ENCODE results near the gene FNDC3B. TPM values are rescaled to one million over a fixed set of nuclear protein-coding genes. Genes with fewer than 3 reads are reported as not detected.

FNDC3B gene
- total RNA-seq, 1 donor from 2014 or later: 71.3 TPM

DNA sequence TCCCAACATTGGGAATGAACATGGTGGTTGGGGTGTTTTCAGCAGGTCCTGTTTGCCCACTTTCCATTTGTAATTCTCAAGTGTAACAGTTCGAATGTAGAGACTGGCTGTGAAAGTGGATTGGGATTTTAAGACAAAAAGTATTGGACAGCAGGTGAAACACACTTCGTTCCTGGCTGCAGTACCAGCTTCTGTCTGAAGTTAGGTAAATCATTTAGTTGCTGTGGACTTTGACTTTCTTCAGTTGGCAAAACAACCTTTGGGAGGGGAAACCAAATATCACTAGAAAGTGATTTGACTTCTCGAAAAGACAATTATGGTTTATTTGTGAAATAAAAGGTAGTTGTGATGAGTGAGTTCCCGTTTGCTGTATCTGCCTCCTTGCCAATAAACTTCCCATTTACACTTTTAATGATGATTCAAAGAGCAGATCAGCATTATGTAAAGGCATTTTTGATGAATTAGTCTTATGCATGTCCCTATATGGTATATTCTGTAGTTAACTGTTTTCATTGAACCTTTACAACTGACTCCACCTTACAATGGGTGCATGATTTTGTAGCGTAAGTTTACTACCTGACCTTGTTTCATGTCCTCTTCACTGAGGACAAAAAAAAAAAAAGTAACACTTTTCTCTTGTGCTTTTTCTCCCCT is 34.0 kb downstream of the FNDC3B start:
- Histone ChIP-seq H3K27me3 (ENCODE audit: control insufficient read depth, insufficient read depth, low read length) (no peaks in the 10 kb centered on the region), H3K36me3 (ENCODE audit: control insufficient read depth, insufficient read depth, low read length) (no peaks in the 10 kb centered on the region), H3K4me3 (ENCODE audit: low read depth, low read length) (no peak overlapping the region)
- TF ChIP-seq, protein P1, sequence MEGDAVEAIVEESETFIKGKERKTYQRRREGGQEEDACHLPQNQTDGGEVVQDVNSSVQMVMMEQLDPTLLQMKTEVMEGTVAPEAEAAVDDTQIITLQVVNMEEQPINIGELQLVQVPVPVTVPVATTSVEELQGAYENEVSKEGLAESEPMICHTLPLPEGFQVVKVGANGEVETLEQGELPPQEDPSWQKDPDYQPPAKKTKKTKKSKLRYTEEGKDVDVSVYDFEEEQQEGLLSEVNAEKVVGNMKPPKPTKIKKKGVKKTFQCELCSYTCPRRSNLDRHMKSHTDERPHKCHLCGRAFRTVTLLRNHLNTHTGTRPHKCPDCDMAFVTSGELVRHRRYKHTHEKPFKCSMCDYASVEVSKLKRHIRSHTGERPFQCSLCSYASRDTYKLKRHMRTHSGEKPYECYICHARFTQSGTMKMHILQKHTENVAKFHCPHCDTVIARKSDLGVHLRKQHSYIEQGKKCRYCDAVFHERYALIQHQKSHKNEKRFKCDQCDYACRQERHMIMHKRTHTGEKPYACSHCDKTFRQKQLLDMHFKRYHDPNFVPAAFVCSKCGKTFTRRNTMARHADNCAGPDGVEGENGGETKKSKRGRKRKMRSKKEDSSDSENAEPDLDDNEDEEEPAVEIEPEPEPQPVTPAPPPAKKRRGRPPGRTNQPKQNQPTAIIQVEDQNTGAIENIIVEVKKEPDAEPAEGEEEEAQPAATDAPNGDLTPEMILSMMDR (IDR thresholded peaks at IDR 0.05; ENCODE audit: insufficient read depth, low read length, poor library complexity, severe bottlenecking): no peak
- DNase-seq (ENCODE audit: low read depth): no peak

DNA sequence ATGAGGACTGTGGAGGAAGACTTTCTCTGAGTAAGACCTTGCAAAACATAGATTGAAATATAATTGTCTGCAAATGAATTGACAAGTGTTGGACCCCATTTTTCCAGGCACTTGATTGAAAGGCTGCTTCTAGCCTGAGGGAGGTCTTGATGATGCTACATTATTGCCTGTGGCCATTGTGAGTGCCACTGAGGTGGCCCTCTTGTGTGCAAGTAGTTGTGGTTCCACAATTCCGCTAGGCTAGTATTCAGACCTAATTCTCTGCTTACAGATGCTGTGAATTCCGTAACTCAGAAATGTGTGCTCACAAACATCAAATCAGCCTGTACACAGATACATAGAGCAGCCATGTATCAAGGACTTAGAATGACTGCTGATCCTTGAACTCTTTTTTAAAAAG is 34.7 kb downstream of the FNDC3B start:
- no peak overlapping the region for H3K4me3 ChIP-seq (ENCODE audit: low read depth, low read length)
- no peaks in the 10 kb centered on the region for H3K27me3 ChIP-seq (ENCODE audit: control insufficient read depth, insufficient read depth, low read length)
- TF ChIP-seq, protein P1 (IDR thresholded peaks at IDR 0.05; ENCODE audit: insufficient read depth, low read length, poor library complexity, severe bottlenecking): no peak
- no peak for DNase-seq (ENCODE audit: low read depth)
- no peaks in the 10 kb centered on the region for H3K36me3 ChIP-seq (ENCODE audit: control insufficient read depth, insufficient read depth, low read length)

DNA sequence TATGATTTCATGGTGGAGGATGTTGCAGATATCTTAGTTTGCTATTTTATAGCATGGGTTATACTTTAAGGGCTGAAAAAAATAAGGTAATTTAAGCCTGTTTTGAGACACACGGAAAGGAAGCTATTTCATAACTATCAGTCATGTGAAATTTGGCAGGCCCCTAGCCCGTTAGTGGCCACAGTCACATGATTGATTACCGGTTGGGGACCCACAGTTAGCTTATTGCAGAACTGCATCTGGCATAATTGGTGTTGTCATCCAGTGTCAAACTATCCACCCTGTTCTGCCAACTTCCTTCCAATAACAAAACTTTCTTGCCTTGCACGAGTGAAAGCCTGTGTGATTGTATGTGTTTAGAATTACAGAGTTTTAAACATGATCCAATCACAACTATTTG is 35.2 kb downstream of the FNDC3B start:
- TF ChIP-seq, protein P1 (IDR thresholded peaks at IDR 0.05; ENCODE audit: insufficient read depth, low read length, poor library complexity, severe bottlenecking): no peak
- Histone ChIP-seq H3K36me3 (ENCODE audit: control insufficient read depth, insufficient read depth, low read length) (no peaks in the 10 kb centered on the region), H3K4me3 (ENCODE audit: low read depth, low read length) (no peak overlapping the region), H3K27me3 (ENCODE audit: control insufficient read depth, insufficient read depth, low read length) (no peaks in the 10 kb centered on the region)
- DNase-seq (ENCODE audit: low read depth): no peak

DNA sequence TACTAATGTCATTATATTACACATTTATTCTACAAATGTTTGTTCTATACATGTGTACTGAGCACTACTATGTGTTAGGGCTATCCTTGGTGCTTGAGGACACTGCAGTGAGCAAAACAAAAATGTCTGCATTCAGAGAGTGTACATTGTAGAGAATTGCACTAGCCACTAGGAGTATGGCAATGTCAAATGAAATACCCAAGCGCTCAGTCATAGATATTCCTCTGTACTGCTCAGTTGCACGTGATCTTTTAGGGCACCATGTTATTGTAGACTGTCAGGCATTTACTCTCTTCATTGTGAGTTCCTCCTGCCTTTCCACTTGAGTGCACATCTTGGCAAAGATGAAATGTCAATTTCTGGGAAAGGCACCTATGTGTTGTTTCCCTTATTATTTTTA is 36.8 kb downstream of the FNDC3B start:
- no peak for DNase-seq (ENCODE audit: low read depth)
- TF ChIP-seq, protein P1 (IDR thresholded peaks at IDR 0.05; ENCODE audit: insufficient read depth, low read length, poor library complexity, severe bottlenecking): no peak
- no peaks in the 10 kb centered on the region for H3K27me3 ChIP-seq (ENCODE audit: control insufficient read depth, insufficient read depth, low read length)
- H3K4me3 ChIP-seq (ENCODE audit: low read depth, low read length): no peak overlapping the region
- no peaks in the 10 kb centered on the region for H3K36me3 ChIP-seq (ENCODE audit: control insufficient read depth, insufficient read depth, low read length)

DNA sequence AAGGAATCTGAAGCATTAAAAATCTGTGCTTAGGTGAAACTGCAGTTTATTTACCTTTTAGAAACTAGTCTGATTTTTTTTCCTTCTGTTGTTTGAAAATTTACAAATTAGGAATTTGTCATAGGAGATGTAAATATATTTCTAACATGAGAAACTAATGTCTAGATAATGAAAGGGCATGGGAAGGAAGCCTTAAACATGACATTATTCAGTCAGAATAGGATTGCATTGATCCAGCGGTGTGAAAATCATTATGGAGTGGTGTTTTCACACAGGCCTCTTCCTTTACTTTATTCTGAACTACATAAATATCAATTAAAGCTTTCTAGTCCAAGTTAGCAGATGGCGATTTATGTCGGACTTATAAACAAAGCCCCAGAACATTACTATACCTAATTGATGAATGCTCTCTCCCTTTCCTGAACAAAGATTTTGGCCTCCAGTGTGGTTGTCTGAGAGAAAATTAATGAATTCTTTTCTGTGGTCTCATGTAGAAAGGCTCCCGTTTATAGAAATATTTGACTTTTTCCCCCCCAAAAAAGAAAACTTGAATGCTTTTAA is 37.9 kb downstream of the FNDC3B start:
- TF ChIP-seq, protein P1 (IDR thresholded peaks at IDR 0.05; ENCODE audit: insufficient read depth, low read length, poor library complexity, severe bottlenecking): no peak
- no peak overlapping the region for H3K4me3 ChIP-seq (ENCODE audit: low read depth, low read length)
- H3K27me3 ChIP-seq (ENCODE audit: control insufficient read depth, insufficient read depth, low read length): no peaks in the 10 kb centered on the region
- no peak for DNase-seq (ENCODE audit: low read depth)
- H3K36me3 ChIP-seq (ENCODE audit: control insufficient read depth, insufficient read depth, low read length): no peaks in the 10 kb centered on the region

DNA sequence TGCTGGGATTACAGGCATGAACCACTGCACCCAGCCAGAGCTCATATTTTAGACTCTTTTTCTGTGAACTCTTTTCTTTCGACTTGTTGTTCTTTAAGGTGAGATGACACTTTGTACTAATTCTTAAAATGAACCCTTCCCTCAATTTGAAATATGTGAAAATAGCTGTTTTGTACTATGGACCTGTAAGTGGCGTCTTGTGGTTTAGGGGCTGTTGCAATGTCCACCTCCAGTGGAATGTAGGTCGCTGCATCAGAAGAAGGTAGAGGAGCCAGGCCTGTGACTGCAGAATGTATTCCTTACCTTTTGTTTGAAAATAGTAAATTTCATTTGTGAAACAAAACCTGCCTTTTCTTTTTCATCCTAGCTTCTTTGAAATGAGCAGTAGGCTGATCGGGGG is 38.9 kb downstream of the FNDC3B start:
- Histone ChIP-seq H3K36me3 (ENCODE audit: control insufficient read depth, insufficient read depth, low read length) (no peaks in the 10 kb centered on the region), H3K4me3 (ENCODE audit: low read depth, low read length) (no peak overlapping the region), H3K27me3 (ENCODE audit: control insufficient read depth, insufficient read depth, low read length) (no peaks in the 10 kb centered on the region)
- TF ChIP-seq, protein P1 (IDR thresholded peaks at IDR 0.05; ENCODE audit: insufficient read depth, low read length, poor library complexity, severe bottlenecking): no peak
- DNase-seq (ENCODE audit: low read depth): no peak

Measured in kidney epithelial cell (primary cell).